Motor neuron (in vitro differentiated cells): ENCODE data around the gene BACE1. TPM values are rescaled to one million over a fixed set of nuclear protein-coding genes. Genes with fewer than 3 reads are reported as not detected.
"Not testable (repeated sequence)": the region's sequence is repeated elsewhere in the genome, so short reads cannot be mapped to it uniquely, and the experiment has no call there.

Source experiments
- ATAC-seq, 8 experiments: fragments of 200-7000 bp; cut with Tn5 transposase; replicated peaks in 6 of 8; 2 replicates each; pipeline ENCODE4 v1.8.0; 2021; ENCODE audit warnings: mild to moderate bottlenecking in 8 of 8, moderate library complexity in 8 of 8
- H3K27ac ChIP-seq, 2 donors: fragments of 250-450 bp; sonication (Bioruptor Pico); 2 replicates each; pipeline ENCODE4 v1.9.0; 2021; ENCODE audit warnings: antibody characterized with exemption in 2 of 2, mild to moderate bottlenecking in 2 of 2, moderate library complexity in 1 of 2
- H3K4me1 ChIP-seq, 2 donors: fragments of 250-450 bp; sonication (Bioruptor Pico); replicated peaks in 1 of 2; 2 replicates each; pipeline ENCODE4 v1.6.1; 2021; ENCODE audit warnings: antibody characterized with exemption in 2 of 2, mild to moderate bottlenecking in 2 of 2, moderate library complexity in 1 of 2
- H3K4me3 ChIP-seq, 5 donors: fragments of 250-450 bp; sonication (Bioruptor Pico); 2 replicates each; pipeline ENCODE4 v1.9.0; 2021; ENCODE audit warnings: antibody characterized with exemption in 5 of 5, mild to moderate bottlenecking in 5 of 5, moderate library complexity in 4 of 5
- WGBS, 10 experiments: fragments of 450-650 bp; shearing (Covaris generic); methylation state at CpG; one replicate each; pipeline ENCODE4 v1.0.0; 2022; 5-methylcytosine and 5-hydroxymethylcytosine counted together
- in situ Hi-C, 9 experiments: fragments of 400-800 bp; cut with MboI; loops; one replicate each; pipeline ENCODE4 v1.15.0; 2021; ENCODE audit warnings: low sequenced_read_pairs in 9 of 9, low pct_unique_long_range_greater_than_20kb in 2 of 9; ENCODE audit not compliant: unreplicated experiment in 9 of 9
- total RNA-seq, 8 experiments: library from RNA; unstranded; fragments of 300-600 nt; gene quantifications; 2 replicates each; pipeline versions ENCODE4 v1.2.3 to v1.2.4, GENCODE V29; 2022

The BACE1 gene
- total RNA-seq, 8 experiments from 2014 or later, result 13.0 to 56.3 (median 27.2) TPM

DNA sequence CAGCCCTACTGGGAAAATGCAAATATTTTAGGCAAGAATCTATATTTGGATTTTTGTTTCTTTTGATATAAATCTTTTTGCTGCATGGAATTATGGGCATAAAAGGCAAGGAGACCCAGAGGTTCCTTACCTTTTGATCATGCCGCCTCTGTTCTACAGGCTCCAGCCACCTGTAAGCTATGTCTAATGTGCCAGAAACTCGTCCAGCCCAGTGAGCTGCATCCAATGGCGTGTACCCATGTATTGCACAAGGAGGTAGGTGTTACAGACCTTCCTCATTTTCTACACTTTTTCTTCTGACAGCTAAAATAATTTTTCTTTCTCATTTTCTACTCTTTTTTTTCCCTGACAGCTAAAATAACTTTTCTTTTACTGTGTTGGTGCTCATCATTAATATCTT lies 33.1 kb downstream of the BACE1 start:
- WGBS, 10 experiments, result 74 to 100% (median 89%) methylated on average over 1 to 3 of the region's 3 CpGs; no CpG with 5 or more reads in 1 of the 10 experiments
- H3K4me3 ChIP-seq, result no peak overlapping the region
- no peak overlapping the region for H3K27ac ChIP-seq
- ATAC-seq, result no peak
- in situ Hi-C loops, result no loop called here
- peaks cover 0 to 4% of the 10 kb centered on the region in 2 donors for H3K4me1 ChIP-seq

DNA sequence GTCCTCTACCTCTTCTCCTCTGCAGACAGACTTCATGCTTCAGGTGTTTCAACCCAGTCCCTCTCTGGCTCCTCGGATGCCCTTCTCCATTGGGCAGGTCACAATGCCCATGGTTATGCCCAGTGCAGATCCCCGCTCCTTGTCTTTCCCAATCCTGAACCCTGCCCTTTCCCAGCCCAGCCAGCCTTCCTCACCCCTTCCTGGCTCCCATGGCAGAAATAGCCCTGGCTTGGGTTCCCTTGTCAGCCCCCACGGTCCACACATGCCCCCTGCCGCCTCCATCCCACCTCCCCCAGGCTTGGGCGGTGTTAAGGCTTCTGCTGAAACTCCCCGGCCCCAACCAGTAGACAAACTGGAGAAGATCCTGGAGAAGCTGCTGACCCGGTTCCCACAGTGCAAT lies 34.2 kb downstream of the BACE1 start:
- H3K4me3 ChIP-seq, result no peak overlapping the region
- peaks cover 0 to 4% of the 10 kb centered on the region in 2 donors for H3K4me1 ChIP-seq
- in situ Hi-C loops, result no loop called here
- 100% methylated on average over 1 to 2 of the region's 7 CpGs; no CpG with 5 or more reads in 4 of the 10 experiments for WGBS, 10 experiments
- no peak for ATAC-seq
- no peak overlapping the region for H3K27ac ChIP-seq

DNA sequence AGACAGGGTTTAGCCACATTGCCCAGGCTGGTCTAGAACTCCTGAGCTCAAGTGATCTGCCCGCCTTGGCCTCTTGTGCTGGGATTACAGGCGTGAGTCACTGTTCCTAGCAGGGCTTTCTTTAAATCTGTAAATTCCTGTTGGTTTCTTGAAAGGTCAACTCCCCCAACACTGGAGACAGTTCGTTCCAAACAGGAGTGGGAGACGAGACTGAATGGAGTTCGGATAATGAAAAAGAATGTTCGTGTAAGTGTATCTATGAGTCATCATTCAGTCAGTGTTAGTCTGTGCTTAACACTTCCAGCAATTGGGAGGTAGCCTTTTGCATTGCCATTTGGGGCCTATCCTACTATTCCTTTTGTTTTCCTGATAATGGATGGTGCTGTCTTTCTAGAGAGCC lies 34.9 kb downstream of the BACE1 start:
- H3K4me1 ChIP-seq, result peaks cover 0 to 4% of the 10 kb centered on the region in 2 donors
- H3K27ac ChIP-seq, result no peak overlapping the region
- in situ Hi-C loops, result no loop called here
- H3K4me3 ChIP-seq, result no peak overlapping the region
- ATAC-seq, result peak in 7 of 8 experiments; percentile 90 to 98 (median 94)
- WGBS, 10 experiments, result 0 to 54% (median 23%) methylated on average over 2 to 6 of the region's 6 CpGs; no CpG with 5 or more reads in 3 of the 10 experiments

GRCh38 chr11:117279711-117280376 lies 36.2 kb downstream of the BACE1 start:
- in situ Hi-C loops, result no loop called here
- Histone ChIP-seq H3K4me1 (peaks cover 0 to 4% of the 10 kb centered on the region in 2 donors), H3K4me3 (no peak overlapping the region), H3K27ac (no peak overlapping the region)
- no peak for ATAC-seq
- 75 to 100% (median 94%) methylated on average over 2 to 4 of the region's 4 CpGs for WGBS, 10 experiments

- ATAC-seq, result no peak
- H3K27ac ChIP-seq, result no peak overlapping the region
- in situ Hi-C loops, result no loop called here
- WGBS, 10 experiments, result 65 to 100% (median 100%) methylated on average over 1 to 2 of the region's 2 CpGs; no CpG with 5 or more reads in 1 of the 10 experiments
- no peak overlapping the region for H3K4me3 ChIP-seq
- peaks cover 0 to 4% of the 10 kb centered on the region in 2 donors for H3K4me1 ChIP-seq
Observed at GRCh38 chr11:117278347-117278746, 37.7 kb downstream of the BACE1 start.

- in situ Hi-C loops, result no loop called here
- WGBS, 10 experiments, result 39 to 100% (median 89%) methylated on average over 2 to 9 of the region's 9 CpGs; no CpG with 5 or more reads in 2 of the 10 experiments
- peak in 4 of 8 experiments; percentile 32 to 71 (median 41) for ATAC-seq
- Histone ChIP-seq H3K4me1 (no peaks in the 10 kb centered on the region), H3K4me3 (no peak overlapping the region), H3K27ac (no peak overlapping the region)
Observed at GRCh38 chr11:117273550-117274289, 42.3 kb downstream of the BACE1 start.

GRCh38 chr11:117272175-117272574 lies 43.9 kb downstream of the BACE1 start:
- H3K4me3 ChIP-seq, ATAC-seq, H3K4me1 ChIP-seq, in situ Hi-C loops, H3K27ac ChIP-seq: not testable (repeated sequence)
- WGBS, 10 experiments, result 60 to 100% (median 100%) methylated on average over 1 to 2 of the region's 5 CpGs; no CpG with 5 or more reads in 2 of the 10 experiments

DNA sequence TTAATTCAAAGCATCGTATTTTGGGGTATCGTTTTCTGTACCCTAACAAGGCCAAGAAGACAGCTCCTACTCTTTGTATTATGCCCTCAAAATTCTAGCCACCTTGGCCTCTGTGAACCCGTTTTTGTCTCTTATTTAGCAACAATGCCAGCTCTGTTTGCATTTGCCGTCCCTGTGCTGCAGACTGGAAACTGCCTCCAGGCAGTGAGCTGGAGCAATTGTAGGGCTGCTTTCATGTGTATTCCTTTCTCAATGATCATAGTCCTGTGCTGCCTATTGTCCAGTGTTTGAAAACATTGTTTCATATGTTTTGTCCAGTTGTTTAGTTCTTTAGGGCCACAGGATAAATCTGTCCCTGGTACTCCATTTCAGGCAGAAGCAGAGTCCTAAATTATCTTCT lies 44.8 kb downstream of the BACE1 start:
- in situ Hi-C loops, result no loop called here
- no peak overlapping the region for H3K27ac ChIP-seq
- H3K4me3 ChIP-seq, result no peak overlapping the region
- 69 to 100% (median 90%) methylated on average over 2 to 4 of the region's 4 CpGs; no CpG with 5 or more reads in 1 of the 10 experiments for WGBS, 10 experiments
- no peaks in the 10 kb centered on the region for H3K4me1 ChIP-seq
- no peak for ATAC-seq

DNA sequence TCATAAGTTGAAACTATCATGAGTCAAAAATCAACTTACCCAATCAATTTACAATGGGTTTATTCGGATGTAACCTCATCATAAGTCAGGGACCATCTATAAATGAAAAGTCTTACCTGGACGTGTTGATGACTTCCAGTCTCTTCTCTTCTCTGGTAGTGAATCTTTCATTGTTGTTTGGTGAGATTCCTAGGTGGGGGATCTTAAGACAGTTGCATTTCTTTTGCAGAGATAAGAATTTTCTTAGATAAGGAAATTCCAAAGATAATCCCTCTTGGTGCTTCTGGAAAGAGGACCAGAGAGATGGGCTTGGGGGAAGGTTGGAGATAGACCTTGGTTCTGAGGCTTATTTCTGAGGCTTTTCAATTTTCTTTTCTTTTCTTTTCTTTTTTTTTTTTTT lies 46.2 kb downstream of the BACE1 start:
- no peak overlapping the region for H3K4me3 ChIP-seq
- no peak overlapping the region for H3K27ac ChIP-seq
- in situ Hi-C loops, result no loop called here
- ATAC-seq, result no peak
- WGBS, 10 experiments, result 63 to 100% (median 91%) methylated on average over 1 to 2 of the region's 2 CpGs; no CpG with 5 or more reads in 2 of the 10 experiments
- no peaks in the 10 kb centered on the region for H3K4me1 ChIP-seq

DNA sequence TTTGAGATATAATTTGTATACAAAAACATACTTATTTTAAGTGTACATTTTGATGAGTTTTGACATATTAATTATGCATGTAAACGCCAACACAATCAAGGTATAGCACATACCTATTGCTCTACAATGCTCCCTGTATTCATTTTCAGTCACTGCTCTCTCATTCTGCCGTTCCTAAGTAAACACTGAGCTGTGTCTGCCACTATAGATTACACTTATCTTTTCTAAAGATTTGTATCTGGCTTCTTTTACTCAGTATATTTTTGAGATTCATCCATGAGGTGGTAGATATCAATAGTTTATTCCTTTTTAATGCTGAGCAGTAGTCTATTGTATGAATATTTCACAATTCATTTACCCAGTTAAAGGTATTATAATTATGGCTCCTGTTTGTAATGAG lies 50.3 kb downstream of the BACE1 start:
- Histone ChIP-seq H3K27ac (no peak overlapping the region), H3K4me1 (no peaks in the 10 kb centered on the region), H3K4me3 (no peak overlapping the region)
- WGBS, 10 experiments, result 67 to 100% (median 93%) methylated on average over 1 to 2 of the region's 2 CpGs
- in situ Hi-C loops, result no loop called here
- ATAC-seq, result no peak

GRCh38 chr11:117264624-117265323 lies 51.3 kb downstream of the BACE1 start:
- H3K4me1 ChIP-seq, in situ Hi-C loops, ATAC-seq, H3K4me3 ChIP-seq, H3K27ac ChIP-seq: not testable (repeated sequence)
- 86 to 100% (median 95%) methylated on average over 2 to 7 of the region's 7 CpGs; no CpG with 5 or more reads in 1 of the 10 experiments for WGBS, 10 experiments

DNA sequence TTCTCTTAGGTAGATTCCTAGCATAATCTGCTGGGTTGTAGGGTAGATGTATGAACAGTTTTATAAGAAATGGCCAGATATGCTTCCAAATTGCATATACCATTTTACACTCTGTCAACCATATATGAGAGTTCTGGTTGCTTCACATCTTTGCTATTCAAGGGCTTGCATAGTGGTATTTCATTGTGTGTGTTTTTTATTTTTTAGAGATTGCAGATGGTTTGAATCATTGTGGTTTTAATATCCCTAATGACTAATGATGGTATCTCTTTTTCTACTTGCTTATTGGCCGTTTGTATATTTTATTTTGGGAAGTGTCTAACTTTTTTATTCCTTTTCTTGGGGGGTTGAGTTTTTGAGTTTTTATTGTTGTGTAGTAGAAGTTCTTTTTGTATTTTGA lies 56.6 kb downstream of the BACE1 start:
- H3K4me3 ChIP-seq, result no peak overlapping the region
- no peak overlapping the region for H3K27ac ChIP-seq
- in situ Hi-C loops, result no loop called here
- no peak for ATAC-seq
- WGBS, 10 experiments, result 8 to 100% (median 75%) methylated on average over 1 of the region's 1 CpG; no CpG with 5 or more reads in 3 of the 10 experiments
- no peaks in the 10 kb centered on the region for H3K4me1 ChIP-seq

DNA sequence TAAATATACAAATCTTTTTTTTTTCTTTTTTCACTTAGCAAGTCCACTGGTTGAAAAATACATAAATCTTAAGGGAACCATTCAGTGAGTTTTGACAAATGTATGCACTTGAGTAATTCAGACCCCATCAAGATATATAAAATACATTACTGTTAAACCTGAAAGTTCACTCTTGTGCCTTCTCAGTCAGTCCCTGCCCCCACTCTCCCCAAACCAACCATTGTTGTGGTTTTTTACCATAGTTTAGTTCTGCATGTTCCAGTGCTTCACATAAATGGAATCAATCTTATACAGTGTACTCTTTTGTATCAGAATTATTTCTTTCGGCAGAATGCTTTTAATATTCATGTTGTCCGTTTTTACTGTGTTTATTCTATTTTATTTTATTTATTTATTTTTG lies 57.5 kb downstream of the BACE1 start:
- in situ Hi-C loops, result no loop called here
- no peak for ATAC-seq
- 48 to 100% (median 89%) methylated on average over 2 of the region's 2 CpGs; no CpG with 5 or more reads in 1 of the 10 experiments for WGBS, 10 experiments

More for the DNA sequence above, 57.5 kb downstream of the BACE1 start:
- H3K4me3 ChIP-seq, result no peak overlapping the region
- H3K4me1 ChIP-seq, result no peaks in the 10 kb centered on the region
- H3K27ac ChIP-seq, result no peak overlapping the region
